A673 (cell line): Measurements from ENCODE around the gene LDLRAD3. TPM values are rescaled to one million over a fixed set of nuclear protein-coding genes. Genes with fewer than 3 reads are reported as not detected.

ENCODE experiments used
- BruUV-seq: library from RNA; stranded (reverse); fragments of 400-500 nt; replicated peaks from 2 replicates; lab custom pipeline; 2021; lab: Mats Ljungman, UMichigan
- CTCF ChIA-PET: fragments of 300-600 bp; sonication (Branson Sonifier 250); formaldehyde crosslinking; loops from one replicate; lab custom pipeline; 2022; ENCODE audit warnings: antibody characterized with exemption; lab: Charles Lee
- POLR2A ChIA-PET: fragments of 300-600 bp; sonication (Branson Sonifier 250); formaldehyde crosslinking; loops from one replicate; lab custom pipeline; 2022; ENCODE audit warnings: antibody characterized with exemption; ENCODE audit not compliant: low non-redundant PET; lab: Charles Lee
- DNase-seq: peaks from one replicate; pipeline ENCODE4 v3.0.0-alpha.2; 2015; ENCODE audit warnings: low spot score
- H3K27ac ChIP-seq: fragments of 200-600 bp; sonication (generic); 2 replicates; pipeline ENCODE4 v1.5.1; 2016; ENCODE audit warnings: mixed run types, low read depth, mild to moderate bottlenecking, mixed read lengths, antibody characterized with exemption, low read length; ENCODE audit not compliant: poor library complexity, severe bottlenecking
- H3K27me3 ChIP-seq: fragments of 200-600 bp; sonication (generic); replicated peaks from 2 replicates; pipeline ENCODE4 v1.6.1; 2017; ENCODE audit warnings: mixed run types, low read depth, mild to moderate bottlenecking, mixed read lengths, antibody characterized with exemption, low read length; ENCODE audit not compliant: insufficient read depth, poor library complexity
- H3K36me3 ChIP-seq: fragments of 200-600 bp; sonication (generic); 2 replicates; pipeline ENCODE4 v1.6.1; 2016; ENCODE audit warnings: mixed run types, mild to moderate bottlenecking, mixed read lengths, antibody characterized with exemption, low read length; ENCODE audit not compliant: insufficient read depth, poor library complexity, severe bottlenecking
- H3K4me1 ChIP-seq: fragments of 200-600 bp; sonication (generic); 2 replicates; pipeline ENCODE4 v1.6.1; 2017; ENCODE audit warnings: mixed run types, mild to moderate bottlenecking, mixed read lengths, antibody characterized with exemption, low read length; ENCODE audit not compliant: insufficient read depth, poor library complexity, severe bottlenecking
- H3K4me3 ChIP-seq: fragments of 200-600 bp; sonication (generic); 2 replicates; pipeline ENCODE4 v1.5.1; 2016; ENCODE audit warnings: low read depth, mixed run types, mild to moderate bottlenecking, mixed read lengths, low read length; ENCODE audit not compliant: poor library complexity, severe bottlenecking
- H3K9me3 ChIP-seq: fragments of 200-600 bp; sonication (generic); 2 replicates; pipeline ENCODE4 v1.6.1; 2016; ENCODE audit warnings: mixed run types, low read depth, mild to moderate bottlenecking, mixed read lengths, antibody characterized with exemption, low read length; ENCODE audit not compliant: poor library complexity, severe bottlenecking
- CTCF ChIP-seq: fragments of 300-800, 200-600 bp; sonication (generic); conservative IDR thresholded peaks from 2 replicates; pipeline ENCODE4 v1.5.1; 2017; ENCODE audit warnings: low read depth, mild to moderate bottlenecking, antibody characterized with exemption, low read length, moderate library complexity, mixed read lengths
- EZH2 ChIP-seq: fragments of 200-600 bp; sonication (generic); IDR thresholded peaks from 2 replicates; pipeline ENCODE4 v1.6.1; 2017; ENCODE audit warnings: borderline replicate concordance, low read depth, mild to moderate bottlenecking, mixed read lengths, antibody characterized with exemption, low read length; ENCODE audit not compliant: poor library complexity, severe bottlenecking
- intact Hi-C: fragments of 100-400 bp; cut with micrococcal nuclease; formaldehyde crosslinking; loops from one replicate; pipeline ENCODE4 v1.10.0; 2022; ENCODE audit not compliant: unreplicated experiment
- total RNA-seq: library from RNA; stranded (reverse); gene quantifications from 2 replicates; pipeline ENCODE4 v1.2.3, GENCODE V29; 2021

Gene LDLRAD3
- total RNA-seq, 1 experiment from 2014 or later, result 13.1 TPM

DNA sequence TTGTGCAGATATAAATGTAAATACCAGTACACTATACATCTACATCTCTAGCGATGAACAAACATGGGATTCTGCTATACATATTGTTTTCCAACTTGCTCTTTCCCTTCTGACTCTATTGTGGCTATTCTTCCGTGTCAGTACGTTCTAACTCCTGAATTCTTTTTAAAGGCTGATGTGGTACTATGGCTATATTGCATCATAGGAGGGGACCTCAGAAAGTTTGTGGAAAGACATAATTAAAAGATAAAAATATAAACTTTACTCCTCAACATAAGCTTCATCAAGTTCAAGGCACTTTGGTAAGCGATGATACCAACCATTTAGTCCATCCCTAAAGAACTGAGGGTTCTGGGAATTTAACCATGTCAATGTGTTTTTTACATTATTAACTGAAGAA, 72.8 kb downstream of the LDLRAD3 start:
- no peak overlapping the region for H3K27ac ChIP-seq
- H3K9me3 ChIP-seq, result no peaks in the 10 kb centered on the region
- H3K4me3 ChIP-seq, result no peak overlapping the region
- POLR2A ChIA-PET, result no interaction called here
- no peak for DNase-seq
- no peaks in the 10 kb centered on the region for H3K27me3 ChIP-seq
- no TSS peak for BruUV-seq
- H3K36me3 ChIP-seq, result no peaks in the 10 kb centered on the region
- intact Hi-C loops, result no loop called here
- no peaks in the 10 kb centered on the region for H3K4me1 ChIP-seq
- CTCF ChIA-PET, result no interaction called here
- TF ChIP-seq CTCF (no peak), EZH2 (no peak)

GRCh38 chr11:36019005-36019596, 75.2 kb downstream of the LDLRAD3 start:
- no peak overlapping the region for H3K27ac ChIP-seq
- BruUV-seq, result no TSS peak

GRCh38 chr11:36019722-36020121, 75.9 kb downstream of the LDLRAD3 start:
- POLR2A ChIA-PET, result no interaction called here
- CTCF ChIA-PET, result no interaction called here
- no TSS peak for BruUV-seq

More at GRCh38 chr11:36019005-36019596, 75.2 kb downstream of the LDLRAD3 start:
- H3K4me1 ChIP-seq, result no peaks in the 10 kb centered on the region
- no peak overlapping the region for H3K4me3 ChIP-seq
- ChIA-PET CTCF (no interaction called here), POLR2A (interaction anchor here (0.5 kb wide), 1 partner anchor 46 kb away, joined by 3 read pairs; no protein-coding TSS in a partner anchor)
- intact Hi-C loops, result no loop called here
- no peaks in the 10 kb centered on the region for H3K9me3 ChIP-seq
- TF ChIP-seq EZH2 (no peak), CTCF (no peak)
- no peaks in the 10 kb centered on the region for H3K27me3 ChIP-seq
- H3K36me3 ChIP-seq, result no peaks in the 10 kb centered on the region
- no peak for DNase-seq

More at GRCh38 chr11:36019722-36020121, 75.9 kb downstream of the LDLRAD3 start:
- TF ChIP-seq CTCF, result no peak
- no peak for TF ChIP-seq EZH2
- Histone ChIP-seq H3K36me3 (no peaks in the 10 kb centered on the region), H3K4me3 (no peak overlapping the region), H3K4me1 (no peaks in the 10 kb centered on the region), H3K27me3 (no peaks in the 10 kb centered on the region), H3K9me3 (no peaks in the 10 kb centered on the region), H3K27ac (no peak overlapping the region)
- DNase-seq, result no peak
- intact Hi-C loops, result no loop called here
